ENCODE measurements around the gene ZBTB17.
"Not testable (repeated sequence)": the region's sequence is repeated elsewhere in the genome, so short reads cannot be mapped to it uniquely, and the experiment has no call there.

The ZBTB17 gene

GRCh38 chr1:16010837-16011236 is 34.9 kb upstream of the ZBTB17 start:
- no peak for DNase-seq

- no peak for DNase-seq
Observed at GRCh38 chr1:16009678-16010077, 33.8 kb upstream of the ZBTB17 start.

GRCh38 chr1:16009030-16009460 is 33.1 kb upstream of the ZBTB17 start:
- peak; percentile 81 for DNase-seq

- DNase-seq: no peak
Observed at GRCh38 chr1:16007671-16008341, 31.9 kb upstream of the ZBTB17 start.

- peak; percentile 44 for DNase-seq
Observed at GRCh38 chr1:16006552-16007485, 30.9 kb upstream of the ZBTB17 start.

- DNase-seq: no peak
Observed at GRCh38 chr1:16006010-16006409, 30.1 kb upstream of the ZBTB17 start.

GRCh38 chr1:16005597-16005996 is 29.7 kb upstream of the ZBTB17 start:
- DNase-seq: no peak

- not testable (repeated sequence) for DNase-seq
Observed at GRCh38 chr1:16001274-16001673, 25.4 kb upstream of the ZBTB17 start.

GRCh38 chr1:15998929-15999328 is 23.0 kb upstream of the ZBTB17 start:
- DNase-seq: no peak

- DNase-seq: no peak
Observed at GRCh38 chr1:15997637-15998280, 21.9 kb upstream of the ZBTB17 start.

- DNase-seq: no peak
Observed at GRCh38 chr1:15997076-15997585, 21.2 kb upstream of the ZBTB17 start.

GRCh38 chr1:15994590-15995351 is 18.9 kb upstream of the ZBTB17 start:
- peak; percentile 49 for DNase-seq

GRCh38 chr1:15994081-15994480 is 18.2 kb upstream of the ZBTB17 start:
- DNase-seq: no peak

GRCh38 chr1:15993666-15994065 is 17.8 kb upstream of the ZBTB17 start:
- no peak for DNase-seq

GRCh38 chr1:15992582-15993500 is 16.9 kb upstream of the ZBTB17 start:
- no peak for DNase-seq

GRCh38 chr1:15992187-15992553 is 16.3 kb upstream of the ZBTB17 start:
- no peak for DNase-seq

- DNase-seq: no peak
Observed at GRCh38 chr1:15991427-15992186, 15.7 kb upstream of the ZBTB17 start.

- DNase-seq: peak; percentile 27
Observed at GRCh38 chr1:15989776-15990175, 13.9 kb upstream of the ZBTB17 start.

GRCh38 chr1:15988856-15989736 is 13.2 kb upstream of the ZBTB17 start:
- DNase-seq: no peak
